IPS-20b (cell line): ENCODE data around the gene SP2.
A peak's percentile ranks its signal among the peaks of the same experiment; 100 is the strongest.

Experiments
- H3K27ac ChIP-seq: one replicate; pipeline ENCODE4 v1.5.1; 2013; ENCODE audit warnings: low read length
- H3K27me3 ChIP-seq: 2 replicates; pipeline ENCODE4 v1.6.1; 2013; ENCODE audit warnings: mild to moderate bottlenecking, low read length, inconsistent platforms; ENCODE audit not compliant: insufficient read depth
- H3K36me3 ChIP-seq: 2 replicates; pipeline ENCODE4 v1.6.1; 2013; ENCODE audit warnings: low read depth, mild to moderate bottlenecking, inconsistent platforms, low read length, moderate library complexity; ENCODE audit not compliant: insufficient read depth
- H3K4me1 ChIP-seq: 2 replicates; pipeline ENCODE4 v1.6.1; 2013; ENCODE audit warnings: mild to moderate bottlenecking, control low read depth, inconsistent platforms, low read length, moderate library complexity; ENCODE audit not compliant: insufficient read depth
- H3K4me3 ChIP-seq: 2 replicates; pipeline ENCODE4 v1.5.1; 2013; ENCODE audit warnings: mild to moderate bottlenecking, low read length, inconsistent platforms
- H3K9ac ChIP-seq: 2 replicates; pipeline ENCODE4 v1.6.1; 2013; ENCODE audit warnings: low read depth, mild to moderate bottlenecking, inconsistent platforms, low read length, moderate library complexity
- H3K9me3 ChIP-seq: 2 replicates; pipeline ENCODE4 v1.6.1; 2013; ENCODE audit warnings: mild to moderate bottlenecking, low read depth, low read length, inconsistent platforms; ENCODE audit not compliant: insufficient read depth

SP2 gene

GRCh38 chr17:47872651-47873161 is 23.3 kb upstream of the SP2 start:
- peaks cover 70% of the 10 kb centered on the region for H3K27me3 ChIP-seq
- H3K9ac ChIP-seq: no peak overlapping the region
- H3K4me3 ChIP-seq: peak overlapping the region; percentile 62; the same call in 1 of the 2 replicates
- H3K9me3 ChIP-seq: no peaks in the 10 kb centered on the region
- H3K27ac ChIP-seq: no peak overlapping the region
- H3K4me1 ChIP-seq: peaks cover 18% of the 10 kb centered on the region; the same call in 1 of the 2 replicates
- H3K36me3 ChIP-seq: no peaks in the 10 kb centered on the region

GRCh38 chr17:47873200-47874090 is 22.6 kb upstream of the SP2 start:
- Histone ChIP-seq H3K27me3 (peaks cover 64% of the 10 kb centered on the region), H3K36me3 (no peaks in the 10 kb centered on the region), H3K27ac (no peak overlapping the region), H3K4me1 (peaks cover 18% of the 10 kb centered on the region; the same call in 1 of the 2 replicates), H3K9ac (no peak overlapping the region), H3K4me3 (peak overlapping the region; percentile 62; the same call in 1 of the 2 replicates), H3K9me3 (no peaks in the 10 kb centered on the region)

GRCh38 chr17:47875011-47875985 is 20.7 kb upstream of the SP2 start:
- H3K4me3 ChIP-seq: no peak overlapping the region
- no peaks in the 10 kb centered on the region for H3K9me3 ChIP-seq
- no peak overlapping the region for H3K27ac ChIP-seq
- no peaks in the 10 kb centered on the region for H3K36me3 ChIP-seq
- peaks cover 13% of the 10 kb centered on the region; the same call in 1 of the 2 replicates for H3K4me1 ChIP-seq
- no peak overlapping the region for H3K9ac ChIP-seq
- peaks cover 46% of the 10 kb centered on the region for H3K27me3 ChIP-seq

- no peaks in the 10 kb centered on the region for H3K36me3 ChIP-seq
- H3K9me3 ChIP-seq: no peaks in the 10 kb centered on the region
- H3K4me3 ChIP-seq: no peak overlapping the region
- H3K27ac ChIP-seq: no peak overlapping the region
- peaks cover 9% of the 10 kb centered on the region; the same call in 1 of the 2 replicates for H3K4me1 ChIP-seq
- no peak overlapping the region for H3K9ac ChIP-seq
- H3K27me3 ChIP-seq: peaks cover 26% of the 10 kb centered on the region; the same call in 1 of the 2 replicates
Observed at GRCh38 chr17:47877368-47878034, 18.5 kb upstream of the SP2 start.

GRCh38 chr17:47878203-47879027 is 17.6 kb upstream of the SP2 start:
- Histone ChIP-seq H3K9ac (no peak overlapping the region), H3K4me3 (no peak overlapping the region), H3K27ac (no peak overlapping the region)

GRCh38 chr17:47879028-47879585 is 16.9 kb upstream of the SP2 start:
- Histone ChIP-seq H3K4me3 (no peak overlapping the region), H3K27me3 (peaks cover 15% of the 10 kb centered on the region), H3K4me1 (no peaks in the 10 kb centered on the region; the same call in 1 of the 2 replicates), H3K27ac (no peak overlapping the region), H3K9ac (no peak overlapping the region), H3K36me3 (no peaks in the 10 kb centered on the region), H3K9me3 (no peaks in the 10 kb centered on the region)

More at GRCh38 chr17:47878203-47879027, 17.6 kb upstream of the SP2 start:
- H3K27me3 ChIP-seq: peaks cover 21% of the 10 kb centered on the region
- H3K4me1 ChIP-seq: peaks cover 4% of the 10 kb centered on the region; the same call in 1 of the 2 replicates
- no peaks in the 10 kb centered on the region for H3K9me3 ChIP-seq
- H3K36me3 ChIP-seq: no peaks in the 10 kb centered on the region

- H3K27me3 ChIP-seq: peaks cover 7% of the 10 kb centered on the region
- no peaks in the 10 kb centered on the region for H3K9me3 ChIP-seq
- H3K27ac ChIP-seq: no peak overlapping the region
- H3K4me3 ChIP-seq: no peak overlapping the region
- H3K4me1 ChIP-seq: peaks cover 3% of the 10 kb centered on the region
- H3K36me3 ChIP-seq: no peaks in the 10 kb centered on the region
- H3K9ac ChIP-seq: no peak overlapping the region
Observed at GRCh38 chr17:47879776-47880454, 16.1 kb upstream of the SP2 start.

- Histone ChIP-seq H3K36me3 (no peaks in the 10 kb centered on the region), H3K4me1 (peaks cover 10% of the 10 kb centered on the region), H3K27ac (no peak overlapping the region), H3K9me3 (no peaks in the 10 kb centered on the region), H3K27me3 (no peaks in the 10 kb centered on the region; the same call in 1 of the 2 replicates), H3K9ac (no peak overlapping the region), H3K4me3 (no peak overlapping the region)
Observed at GRCh38 chr17:47882247-47882646, 13.8 kb upstream of the SP2 start.

- Histone ChIP-seq H3K9ac (no peak overlapping the region), H3K36me3 (no peaks in the 10 kb centered on the region), H3K9me3 (no peaks in the 10 kb centered on the region), H3K27ac (no peak overlapping the region), H3K27me3 (no peaks in the 10 kb centered on the region; the same call in 1 of the 2 replicates), H3K4me3 (no peak overlapping the region), H3K4me1 (peaks cover 10% of the 10 kb centered on the region)
Observed at GRCh38 chr17:47882695-47883588, 13.1 kb upstream of the SP2 start.
